ENCODE data around the gene BICRAL.
"Not testable (repeated sequence)": the region's sequence is repeated elsewhere in the genome, so short reads cannot be mapped to it uniquely, and the experiment has no call there.

BICRAL gene

GRCh38 chr6:42896178-42896719 is 114.4 kb downstream of the BICRAL start:
- DNase-seq (ENCODE audit: low read depth in 2 of 2) = no peak

GRCh38 chr6:42898891-42899361 is 117.1 kb downstream of the BICRAL start:
- peak; percentile 56 to 57 for DNase-seq (ENCODE audit: low read depth in 2 of 2)

DNA sequence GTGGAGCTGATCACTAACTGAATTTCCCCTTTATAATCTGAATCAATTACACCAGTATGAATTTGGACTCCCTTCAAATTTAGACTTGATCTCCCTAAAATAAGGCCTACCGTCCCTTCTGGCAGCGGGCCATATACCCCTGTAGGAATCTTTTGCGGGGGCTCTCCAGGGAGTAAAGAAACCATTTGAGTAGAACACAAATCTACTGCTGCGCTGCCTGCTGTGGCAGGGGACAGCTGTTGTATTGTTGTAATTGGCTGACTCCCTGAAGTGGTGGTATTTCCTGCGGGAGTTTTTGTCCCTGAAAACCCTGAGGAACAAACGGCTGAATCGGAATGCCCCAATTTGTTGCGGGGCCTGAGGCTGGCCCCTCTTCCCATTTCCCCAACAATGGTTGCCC is 118.0 kb downstream of the BICRAL start:
- no peak for DNase-seq (ENCODE audit: low read depth in 2 of 2)

GRCh38 chr6:42901538-42901957 is 119.7 kb downstream of the BICRAL start:
- DNase-seq (ENCODE audit: low read depth in 2 of 2) = peak in 1 of 2 donors; percentile 42

DNA sequence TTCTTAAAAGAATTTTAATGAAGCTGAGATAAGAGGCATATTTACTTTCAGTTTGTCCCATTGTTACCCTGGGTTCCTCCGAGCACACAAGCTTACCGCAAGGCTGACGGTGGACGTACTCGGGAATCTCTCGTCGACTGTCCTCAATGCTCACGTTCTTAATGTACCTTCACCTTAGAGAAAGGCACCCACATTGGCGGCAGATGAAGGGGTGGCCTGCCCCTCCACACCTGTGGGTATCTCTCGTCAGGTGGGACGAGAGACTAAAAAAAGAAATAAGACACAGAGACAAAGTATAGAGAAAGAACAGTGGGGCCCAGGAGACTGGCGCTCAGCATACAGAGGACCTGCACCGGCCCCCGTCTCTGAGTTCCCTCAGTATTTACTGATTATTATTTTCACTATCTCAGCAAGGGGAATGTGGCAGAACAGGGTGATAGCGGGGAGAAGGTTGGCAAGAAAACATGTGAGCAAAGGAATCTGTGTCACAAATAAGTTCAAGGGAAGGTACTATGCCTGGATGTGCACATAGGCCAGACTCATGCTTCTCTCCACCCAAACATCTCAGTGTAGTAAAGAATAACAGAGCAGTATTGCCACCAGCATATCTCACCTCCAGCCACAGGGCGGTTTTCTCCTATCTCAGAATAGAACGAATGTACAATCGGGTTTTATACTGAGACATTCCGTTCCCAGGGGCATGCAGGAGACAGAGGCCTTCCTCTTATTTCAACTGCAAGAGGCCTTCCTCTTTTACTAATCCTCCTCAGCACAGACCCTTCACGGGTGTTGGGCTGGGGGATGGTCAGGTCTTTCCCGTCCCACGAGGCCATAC is 120.8 kb downstream of the BICRAL start:
- not testable (repeated sequence) for DNase-seq (ENCODE audit: low read depth in 2 of 2)

- DNase-seq (ENCODE audit: low read depth in 2 of 2) = no peak
Measured at GRCh38 chr6:42904467-42904866, 122.6 kb downstream of the BICRAL start.

DNA sequence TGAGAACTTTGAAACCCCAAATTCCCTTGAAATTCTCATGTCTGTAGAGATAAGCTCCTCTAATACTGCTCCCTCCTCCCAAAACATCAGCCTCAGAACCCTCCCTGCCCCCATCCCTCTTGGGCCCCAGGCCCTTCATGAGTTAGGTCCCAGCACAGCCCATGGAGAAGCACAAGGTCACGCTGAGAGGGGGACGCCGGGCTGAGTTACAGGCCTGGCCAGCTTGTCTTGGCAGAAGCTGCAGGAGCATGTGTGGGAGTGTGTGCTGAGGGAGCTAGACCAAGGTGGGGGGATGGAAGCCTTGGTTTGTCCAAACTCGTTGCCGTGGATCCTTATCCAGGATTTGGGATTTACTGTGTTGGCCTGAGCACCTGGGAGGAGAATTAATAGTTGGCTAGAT is 125.5 kb downstream of the BICRAL start:
- DNase-seq (ENCODE audit: low read depth in 2 of 2) = no peak

- DNase-seq (ENCODE audit: low read depth in 2 of 2) = no peak
Measured at GRCh38 chr6:42909835-42910234, 128.0 kb downstream of the BICRAL start.

DNA sequence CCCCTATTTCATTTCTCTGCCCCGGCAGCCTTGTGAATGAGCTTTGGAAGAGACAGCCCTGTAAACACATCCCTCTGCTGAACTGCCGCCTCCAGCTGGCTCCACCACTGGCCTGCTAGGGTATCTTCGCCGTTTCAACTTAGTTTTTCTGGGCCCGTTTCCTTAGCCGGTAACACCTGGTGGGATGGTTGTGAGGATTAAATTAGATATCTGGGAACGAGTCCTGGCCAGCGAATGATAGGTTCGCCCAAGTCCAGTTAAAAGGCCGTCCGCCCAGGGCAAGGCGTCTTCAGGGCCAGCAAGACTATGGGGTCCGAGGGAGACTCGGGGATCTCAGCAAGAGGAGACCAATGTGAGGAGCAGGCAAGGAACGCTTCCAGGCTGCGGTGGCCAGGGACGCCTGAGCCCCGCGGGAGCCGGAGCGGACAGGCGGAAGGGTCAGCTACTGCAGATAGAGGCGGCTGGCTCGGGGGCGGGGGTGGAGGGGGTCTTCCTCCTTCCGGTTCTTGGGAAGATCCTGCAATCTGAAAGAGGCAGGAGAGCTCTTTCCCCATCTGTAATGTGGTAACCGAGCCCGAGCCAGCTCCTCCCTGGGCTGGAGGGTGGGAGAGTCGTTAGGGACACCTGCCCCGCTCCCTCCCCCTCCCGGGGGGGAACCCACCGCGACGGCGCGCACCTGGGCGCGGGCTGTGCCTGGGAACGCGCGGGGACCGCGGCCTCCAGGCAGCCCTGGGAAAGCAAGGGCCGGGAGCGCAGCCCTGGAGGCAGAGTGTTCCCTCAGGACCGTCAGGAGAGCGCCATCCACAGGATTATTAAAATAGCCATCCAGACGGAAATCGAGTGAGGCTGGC is 129.5 kb downstream of the BICRAL start:
- no peak for DNase-seq (ENCODE audit: low read depth in 2 of 2)

GRCh38 chr6:42914546-42914945 is 132.7 kb downstream of the BICRAL start:
- no peak for DNase-seq (ENCODE audit: low read depth in 2 of 2)

DNA sequence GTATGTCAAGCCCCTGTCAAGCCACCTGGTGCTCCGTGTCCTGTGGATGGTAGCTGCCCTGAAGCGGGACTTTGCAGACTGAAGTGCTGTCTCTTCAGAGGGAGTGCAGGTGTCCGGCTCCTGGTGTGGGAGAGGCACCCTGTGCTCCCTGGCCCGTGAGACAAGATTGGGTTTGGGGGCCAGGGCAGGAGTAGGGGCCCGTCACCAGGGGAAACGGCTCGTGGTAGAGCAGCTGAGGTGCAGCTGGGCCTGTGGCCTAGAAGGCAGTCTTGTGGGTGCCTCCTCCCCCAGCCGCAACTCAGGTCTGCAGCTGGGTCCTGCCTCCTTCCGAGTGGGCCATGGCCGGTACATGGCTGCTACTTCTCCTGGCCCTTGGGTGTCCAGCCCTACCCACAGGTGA is 133.9 kb downstream of the BICRAL start, which contains the start of gene PTCRA:
Gene PTCRA (plus strand): TSS at position 322 of the 400 bp plus-strand sequence. CDS start 17 bp downstream, at position 339.
- no peak for DNase-seq (ENCODE audit: low read depth in 2 of 2)

DNA sequence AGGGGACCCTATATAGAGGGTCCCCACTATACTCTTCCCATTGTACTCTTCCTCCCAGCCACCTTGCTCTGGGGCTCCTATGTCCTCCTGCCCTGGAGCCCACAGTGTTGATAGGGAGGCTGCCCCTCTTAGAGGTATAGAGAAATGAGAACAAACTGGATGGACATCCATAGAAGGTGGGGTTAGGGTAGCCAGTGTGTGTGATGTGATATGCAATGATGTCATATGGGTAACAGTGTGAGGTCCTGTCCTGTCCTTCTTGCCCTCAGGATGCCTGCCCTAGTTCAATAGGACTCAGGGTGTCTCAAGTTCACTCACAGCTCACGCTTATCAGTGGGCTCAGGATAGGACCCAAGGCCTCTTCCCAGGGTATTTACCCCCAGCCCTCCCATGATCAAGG is 134.4 kb downstream of the BICRAL start:
- DNase-seq (ENCODE audit: low read depth in 2 of 2) = no peak
